PFSK-1 (cell line): ENCODE results near the gene DOCK10.

Experiments used
- FOXP2 ChIP-seq: optimal IDR thresholded peaks from 2 replicates; pipeline ENCODE3; 2011; ENCODE audit warnings: borderline replicate concordance, control low read depth, inconsistent platforms; ENCODE audit not compliant: insufficient read depth; ENCODE audit errors: extremely low read length, extremely low read depth
- POLR2AphosphoS5 ChIP-seq: IDR thresholded peaks from 2 replicates; pipeline ENCODE4 v1.6.1; 2012; ENCODE audit warnings: low read depth, mild to moderate bottlenecking, control low read depth, low read length, moderate library complexity
- SIN3A ChIP-seq: IDR thresholded peaks from 2 replicates; pipeline ENCODE4 v1.6.1; 2012; ENCODE audit warnings: mild to moderate bottlenecking, low read length, moderate library complexity, borderline replicate concordance; ENCODE audit not compliant: insufficient read depth
- TAF1 ChIP-seq: IDR thresholded peaks from 2 replicates; pipeline ENCODE4 v1.6.1; 2012; ENCODE audit warnings: low read length, control low read depth, borderline replicate concordance; ENCODE audit not compliant: insufficient read depth
- TF ChIP-seq, protein P1 (sequence below), 2 experiments: IDR thresholded peaks; 2 replicates each; pipeline versions ENCODE4 v1.6.1 to v1.8.0; 2011 to 2012; ENCODE audit warnings: low read depth in 2 of 2, low read length in 2 of 2, control low read depth in 1 of 2, inconsistent platforms in 1 of 2, mild to moderate bottlenecking in 1 of 2, moderate library complexity in 1 of 2; ENCODE audit not compliant: insufficient read depth in 1 of 2

The DOCK10 gene

DNA sequence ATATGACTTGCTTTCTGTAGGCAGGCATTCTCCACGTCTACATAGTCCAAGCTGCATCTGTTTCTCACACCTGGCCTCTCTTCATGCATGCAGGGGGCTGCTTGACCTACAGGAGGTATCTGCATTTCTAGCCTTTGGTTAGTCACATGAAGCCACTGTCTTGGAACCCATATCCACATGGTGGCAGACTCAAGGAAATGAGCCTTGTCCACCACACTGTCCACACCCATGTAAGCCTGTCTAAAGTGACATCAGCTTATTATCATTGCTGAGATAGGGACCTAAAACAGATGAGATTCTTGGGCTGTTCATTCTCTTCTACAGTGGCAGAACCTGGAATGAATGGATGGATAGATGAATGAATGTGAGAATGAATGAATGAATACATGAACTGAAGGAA lies 160.4 kb downstream of the DOCK10 start:
- TF ChIP-seq, protein P1, sequence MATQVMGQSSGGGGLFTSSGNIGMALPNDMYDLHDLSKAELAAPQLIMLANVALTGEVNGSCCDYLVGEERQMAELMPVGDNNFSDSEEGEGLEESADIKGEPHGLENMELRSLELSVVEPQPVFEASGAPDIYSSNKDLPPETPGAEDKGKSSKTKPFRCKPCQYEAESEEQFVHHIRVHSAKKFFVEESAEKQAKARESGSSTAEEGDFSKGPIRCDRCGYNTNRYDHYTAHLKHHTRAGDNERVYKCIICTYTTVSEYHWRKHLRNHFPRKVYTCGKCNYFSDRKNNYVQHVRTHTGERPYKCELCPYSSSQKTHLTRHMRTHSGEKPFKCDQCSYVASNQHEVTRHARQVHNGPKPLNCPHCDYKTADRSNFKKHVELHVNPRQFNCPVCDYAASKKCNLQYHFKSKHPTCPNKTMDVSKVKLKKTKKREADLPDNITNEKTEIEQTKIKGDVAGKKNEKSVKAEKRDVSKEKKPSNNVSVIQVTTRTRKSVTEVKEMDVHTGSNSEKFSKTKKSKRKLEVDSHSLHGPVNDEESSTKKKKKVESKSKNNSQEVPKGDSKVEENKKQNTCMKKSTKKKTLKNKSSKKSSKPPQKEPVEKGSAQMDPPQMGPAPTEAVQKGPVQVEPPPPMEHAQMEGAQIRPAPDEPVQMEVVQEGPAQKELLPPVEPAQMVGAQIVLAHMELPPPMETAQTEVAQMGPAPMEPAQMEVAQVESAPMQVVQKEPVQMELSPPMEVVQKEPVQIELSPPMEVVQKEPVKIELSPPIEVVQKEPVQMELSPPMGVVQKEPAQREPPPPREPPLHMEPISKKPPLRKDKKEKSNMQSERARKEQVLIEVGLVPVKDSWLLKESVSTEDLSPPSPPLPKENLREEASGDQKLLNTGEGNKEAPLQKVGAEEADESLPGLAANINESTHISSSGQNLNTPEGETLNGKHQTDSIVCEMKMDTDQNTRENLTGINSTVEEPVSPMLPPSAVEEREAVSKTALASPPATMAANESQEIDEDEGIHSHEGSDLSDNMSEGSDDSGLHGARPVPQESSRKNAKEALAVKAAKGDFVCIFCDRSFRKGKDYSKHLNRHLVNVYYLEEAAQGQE (IDR thresholded peaks at IDR 0.05; ENCODE audit: insufficient read depth in 1 of 2, low read depth in 2 of 2, low read length in 2 of 2) = no peak
- TF ChIP-seq SIN3A (no peak), FOXP2 (no peak), POLR2AphosphoS5 (no peak), TAF1 (no peak)

DNA sequence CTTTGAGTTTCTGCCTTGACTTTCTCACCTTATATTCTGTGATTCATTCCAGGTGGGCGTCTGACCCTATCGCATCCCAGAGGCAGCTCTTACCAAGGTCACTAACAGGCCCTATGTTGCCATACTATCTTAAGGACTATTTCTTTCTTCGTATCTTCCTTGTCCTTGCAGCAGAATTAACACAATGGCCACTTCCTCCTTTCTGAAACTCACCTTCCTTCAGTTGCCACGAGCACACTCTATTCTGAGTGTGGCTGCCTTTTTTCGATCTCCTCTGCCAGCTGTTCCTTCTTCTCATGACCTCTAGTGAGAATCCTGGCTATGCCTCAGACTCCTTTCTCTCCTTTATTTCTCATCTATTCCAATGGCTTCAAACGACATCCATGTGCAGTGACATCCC lies 165.7 kb downstream of the DOCK10 start:
- TF ChIP-seq POLR2AphosphoS5 (no peak), TAF1 (no peak), FOXP2 (no peak), SIN3A (no peak)
- TF ChIP-seq, protein P1 (IDR thresholded peaks at IDR 0.05; ENCODE audit: insufficient read depth in 1 of 2, low read depth in 2 of 2, low read length in 2 of 2) = no peak

DNA sequence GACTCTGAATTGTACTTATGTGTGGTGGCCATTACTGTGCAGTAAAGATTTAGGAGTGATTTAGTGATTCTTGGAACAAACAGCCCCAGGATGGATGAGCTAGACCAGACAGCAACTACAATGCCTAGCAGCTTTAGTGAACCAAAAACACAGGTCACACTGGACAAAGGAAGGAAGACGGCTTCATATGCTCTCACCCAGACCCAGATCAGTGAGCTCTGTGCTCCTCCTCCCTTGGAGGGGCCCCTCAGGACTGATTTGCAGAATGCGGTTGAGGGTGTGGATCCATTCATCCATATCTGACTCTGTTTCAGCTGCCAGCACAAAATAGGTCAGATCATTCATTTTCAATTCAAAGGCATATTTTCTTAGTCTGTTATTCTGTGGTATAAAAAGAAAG lies 166.4 kb downstream of the DOCK10 start:
- no peak for TF ChIP-seq SIN3A
- TF ChIP-seq, protein P1 (IDR thresholded peaks at IDR 0.05; ENCODE audit: insufficient read depth in 1 of 2, low read depth in 2 of 2, low read length in 2 of 2) = no peak
- TF ChIP-seq POLR2AphosphoS5 = no peak
- no peak for TF ChIP-seq FOXP2
- TF ChIP-seq TAF1 = no peak

DNA sequence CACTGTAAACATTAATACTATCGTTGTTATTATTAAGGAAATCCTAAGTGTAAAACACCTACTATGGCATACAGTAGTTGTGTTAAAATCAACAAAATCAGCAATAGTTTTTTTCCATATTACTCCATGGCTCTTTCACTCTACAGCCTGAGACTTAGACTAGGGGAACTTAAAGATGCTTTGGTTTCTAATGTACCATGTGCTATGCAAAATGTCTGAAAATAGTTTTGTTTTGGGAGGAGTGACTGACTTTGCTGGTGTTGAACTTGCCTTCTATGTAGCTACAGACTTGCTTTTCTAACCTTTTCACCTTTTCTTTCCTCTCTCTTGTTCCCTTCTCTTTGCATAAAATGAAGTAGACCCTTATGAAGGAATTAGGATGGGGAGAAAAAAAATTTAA lies 167.1 kb downstream of the DOCK10 start:
- TF ChIP-seq SIN3A (no peak), TAF1 (no peak), FOXP2 (no peak), POLR2AphosphoS5 (no peak)
- TF ChIP-seq, protein P1 (IDR thresholded peaks at IDR 0.05; ENCODE audit: insufficient read depth in 1 of 2, low read depth in 2 of 2, low read length in 2 of 2) = no peak

DNA sequence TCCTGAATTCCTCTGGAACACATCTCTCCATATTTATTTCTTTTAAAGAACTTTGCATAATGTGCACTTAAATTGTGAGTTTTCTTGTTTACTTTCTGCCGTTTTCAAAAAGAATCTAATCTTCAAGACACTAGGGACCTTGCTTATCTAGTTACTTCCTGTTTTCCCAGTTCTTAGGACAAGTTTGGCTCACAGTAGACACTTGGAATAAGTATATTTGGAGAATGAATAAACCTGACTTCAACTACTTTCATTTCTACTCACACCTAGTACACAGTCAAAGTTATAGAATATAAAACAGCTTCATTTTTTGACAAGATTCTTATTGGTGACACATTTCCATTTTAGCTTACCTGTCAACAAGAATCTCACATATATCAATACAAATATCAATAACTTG lies 170.5 kb downstream of the DOCK10 start:
- TF ChIP-seq POLR2AphosphoS5 (no peak), SIN3A (no peak), TAF1 (no peak), FOXP2 (no peak)
- TF ChIP-seq, protein P1 (IDR thresholded peaks at IDR 0.05; ENCODE audit: insufficient read depth in 1 of 2, low read depth in 2 of 2, low read length in 2 of 2) = no peak
